Measurements from ENCODE around the gene SPDYE9.
"Not testable (repeated sequence)": the region's sequence is repeated elsewhere in the genome, so short reads cannot be mapped to it uniquely, and the experiment has no call there.

Gene SPDYE9

GRCh38 chr7:73085938-73086337 is at the start of gene SPDYE9:
Gene SPDYE9 (minus strand): TSS chr7:73086038. CDS start chr7:73084238, 1,800 bp downstream.
- not testable (repeated sequence) for H3K4me3 Mint-ChIP-seq, H3K9me3 Mint-ChIP-seq, H3K36me3 Mint-ChIP-seq, H3K4me1 Mint-ChIP-seq, H3K27me3 Mint-ChIP-seq, H3K27ac Mint-ChIP-seq

DNA sequence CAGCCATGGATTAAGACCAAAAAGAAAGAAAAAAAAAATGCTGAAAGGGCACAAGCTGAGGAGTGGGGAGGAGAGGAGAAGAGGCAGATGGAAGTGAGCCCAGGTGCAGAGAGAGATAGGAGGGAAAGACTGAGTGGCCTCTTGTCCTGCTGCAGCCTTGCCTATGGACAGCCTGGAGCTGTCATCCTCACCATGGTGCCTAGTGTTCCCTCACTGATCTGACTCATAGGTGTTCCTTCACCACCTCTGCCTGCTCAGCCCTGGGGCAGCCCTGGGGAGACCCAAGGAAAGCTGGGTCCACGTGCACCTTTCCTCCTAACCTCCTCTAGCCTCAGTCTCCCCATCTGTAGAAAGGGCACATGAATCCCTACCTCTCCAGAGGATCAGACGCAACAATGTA is 49.0 kb upstream of the SPDYE9 start:
- not testable (repeated sequence) for H3K9me3 Mint-ChIP-seq, H3K4me3 Mint-ChIP-seq, H3K27ac Mint-ChIP-seq, H3K4me1 Mint-ChIP-seq, H3K36me3 Mint-ChIP-seq, H3K27me3 Mint-ChIP-seq

DNA sequence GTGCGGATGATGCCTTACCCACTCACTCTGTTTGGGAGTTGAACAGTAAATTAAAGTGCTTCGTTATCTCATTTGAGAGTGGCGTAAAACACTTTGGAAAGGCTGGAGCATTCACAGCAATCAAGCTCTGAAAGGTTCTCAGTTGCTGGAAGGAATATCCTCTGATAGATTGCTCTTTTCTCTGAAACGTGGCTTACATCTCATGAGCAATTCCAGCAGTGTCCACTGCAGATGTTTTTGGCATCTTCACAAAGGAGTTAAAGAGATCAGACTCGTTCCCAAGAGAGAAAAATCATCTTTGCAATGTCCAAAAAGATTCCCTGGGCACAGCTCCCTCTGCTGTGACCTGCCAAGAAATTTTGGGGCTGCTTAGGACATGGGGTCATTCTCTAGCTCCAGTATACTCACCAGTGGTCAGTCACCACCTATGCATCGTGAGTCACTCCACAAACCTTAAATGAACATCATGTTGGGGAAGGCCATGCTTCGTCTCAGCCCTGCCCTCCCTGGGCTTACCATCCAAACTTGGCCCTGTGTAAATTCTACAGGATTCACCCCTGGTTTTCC is 46.9 kb upstream of the SPDYE9 start:
- not testable (repeated sequence) for H3K27me3 Mint-ChIP-seq, H3K27ac Mint-ChIP-seq, H3K36me3 Mint-ChIP-seq, H3K9me3 Mint-ChIP-seq, H3K4me3 Mint-ChIP-seq, H3K4me1 Mint-ChIP-seq

GRCh38 chr7:73130612-73131011 is 44.8 kb upstream of the SPDYE9 start:
- not testable (repeated sequence) for H3K4me1 Mint-ChIP-seq, H3K36me3 Mint-ChIP-seq, H3K4me3 Mint-ChIP-seq, H3K27me3 Mint-ChIP-seq, H3K27ac Mint-ChIP-seq, H3K9me3 Mint-ChIP-seq

DNA sequence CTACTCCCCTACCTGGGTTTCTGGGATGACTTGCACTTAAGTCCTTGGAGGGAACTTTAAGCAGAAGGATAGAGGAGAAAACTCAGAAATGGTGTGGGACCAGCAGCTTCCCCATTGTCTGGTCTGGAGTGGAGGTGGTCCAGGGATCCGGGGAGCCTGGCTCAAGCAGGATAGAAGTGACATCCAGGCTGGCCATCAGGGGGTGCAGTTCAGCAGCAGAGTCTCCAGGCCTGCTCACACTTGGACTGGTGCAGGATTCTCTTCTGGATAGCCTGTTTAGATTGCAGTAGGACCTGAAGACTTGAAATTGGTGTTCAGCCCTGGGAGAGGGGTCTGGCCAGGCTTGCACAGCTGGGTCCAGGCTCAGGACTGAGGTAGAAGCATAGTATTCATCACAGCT is 38.3 kb upstream of the SPDYE9 start:
- H3K36me3 Mint-ChIP-seq, H3K4me3 Mint-ChIP-seq, H3K27ac Mint-ChIP-seq, H3K4me1 Mint-ChIP-seq, H3K9me3 Mint-ChIP-seq, H3K27me3 Mint-ChIP-seq: not testable (repeated sequence)

- not testable (repeated sequence) for H3K27me3 Mint-ChIP-seq, H3K36me3 Mint-ChIP-seq, H3K9me3 Mint-ChIP-seq, H3K4me3 Mint-ChIP-seq, H3K4me1 Mint-ChIP-seq, H3K27ac Mint-ChIP-seq
These were observed 37.1 kb upstream of the SPDYE9 start for GRCh38 chr7:73122778-73123447.

- not testable (repeated sequence) for H3K4me3 Mint-ChIP-seq, H3K27ac Mint-ChIP-seq, H3K4me1 Mint-ChIP-seq, H3K36me3 Mint-ChIP-seq, H3K27me3 Mint-ChIP-seq, H3K9me3 Mint-ChIP-seq
These were observed 32.3 kb upstream of the SPDYE9 start for GRCh38 chr7:73118155-73118554.

DNA sequence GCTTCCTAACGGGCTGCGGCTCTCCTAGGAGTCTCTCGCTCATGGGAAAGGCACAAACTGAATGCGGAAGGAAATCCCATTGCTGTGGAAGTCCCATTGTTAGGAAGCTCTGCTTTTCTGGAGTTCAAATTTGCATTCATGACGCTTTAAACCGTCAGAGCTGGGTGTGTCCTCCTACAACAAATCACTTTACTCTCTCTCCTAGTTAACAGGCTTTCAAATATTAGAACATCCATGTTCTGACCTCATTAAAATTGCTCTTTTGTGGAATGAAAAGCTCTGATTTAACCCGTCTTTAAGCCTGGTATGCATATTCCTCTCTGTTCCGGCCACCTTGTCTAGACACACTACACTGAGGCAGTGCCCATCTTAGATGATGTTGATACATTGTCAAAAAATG is 28.0 kb downstream of the SPDYE9 start, which contains the start of gene SPDYE11:
Gene SPDYE11, minus strand, starts transcription at position 101 of the 400 bp plus-strand sequence. CDS start 1,800 bp downstream, outside the sequence.
- H3K36me3 Mint-ChIP-seq, H3K27me3 Mint-ChIP-seq, H3K9me3 Mint-ChIP-seq, H3K4me3 Mint-ChIP-seq, H3K4me1 Mint-ChIP-seq, H3K27ac Mint-ChIP-seq: not testable (repeated sequence)

- H3K27me3 Mint-ChIP-seq, H3K4me1 Mint-ChIP-seq, H3K36me3 Mint-ChIP-seq, H3K9me3 Mint-ChIP-seq, H3K4me3 Mint-ChIP-seq, H3K27ac Mint-ChIP-seq: not testable (repeated sequence)
These were observed 56.2 kb downstream of the SPDYE9 start, which contains the start of gene SPDYE8 for GRCh38 chr7:73029666-73030065. Gene SPDYE8 (minus strand): TSS chr7:73029766. CDS start chr7:73027966, 1,800 bp downstream.

Data from activated naive CD4-positive, alpha-beta T cell treated with anti-CD3 and anti-CD28 coated beads, Interleukin-2, amount 50 U/mL, for 24 hours (primary cell).